ENCODE measurements around the gene LRIG1.

LRIG1 gene

DNA sequence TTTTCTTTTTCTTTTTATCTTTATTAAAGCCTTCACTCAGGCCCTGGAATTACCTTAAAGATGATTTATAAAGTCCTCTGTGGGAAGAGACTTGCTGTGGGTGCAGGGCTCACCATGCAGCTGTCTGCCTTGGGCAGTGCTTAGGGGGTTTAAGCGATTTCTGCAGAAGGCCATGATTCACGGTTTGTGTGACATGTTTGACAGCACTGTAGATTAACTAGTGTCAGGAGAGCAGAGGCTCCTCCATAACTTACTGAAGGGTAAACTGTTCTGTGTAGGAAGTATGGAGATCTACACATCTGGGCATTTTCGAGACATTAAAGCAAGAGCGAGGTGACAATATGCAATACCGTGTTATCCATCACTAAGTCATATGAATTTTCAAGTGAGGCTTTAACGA is 137.7 kb downstream of the LRIG1 start:
- DNase-seq: no peak

DNA sequence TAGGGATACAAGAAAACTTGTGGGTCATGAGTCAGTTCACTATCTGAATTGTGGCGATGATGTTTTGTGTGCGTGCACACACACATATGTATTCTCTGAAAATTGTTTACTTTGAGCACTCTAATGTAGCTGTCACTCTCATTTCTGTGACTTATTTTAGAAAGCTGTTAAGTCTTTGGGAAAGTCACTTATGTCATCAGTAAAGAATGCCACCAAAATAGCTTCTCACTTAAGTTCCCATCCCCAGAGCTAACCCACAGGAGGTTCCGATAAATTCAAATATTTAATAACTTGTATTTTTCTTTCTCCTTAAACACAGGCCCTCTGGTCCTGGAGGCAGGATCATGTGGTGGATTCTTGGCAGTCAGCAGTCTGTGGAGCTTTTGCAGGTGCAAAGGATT is 138.3 kb downstream of the LRIG1 start:
- no peak for DNase-seq

GRCh38 chr3:66361356-66361755 is 139.5 kb downstream of the LRIG1 start:
- DNase-seq: no peak

DNA sequence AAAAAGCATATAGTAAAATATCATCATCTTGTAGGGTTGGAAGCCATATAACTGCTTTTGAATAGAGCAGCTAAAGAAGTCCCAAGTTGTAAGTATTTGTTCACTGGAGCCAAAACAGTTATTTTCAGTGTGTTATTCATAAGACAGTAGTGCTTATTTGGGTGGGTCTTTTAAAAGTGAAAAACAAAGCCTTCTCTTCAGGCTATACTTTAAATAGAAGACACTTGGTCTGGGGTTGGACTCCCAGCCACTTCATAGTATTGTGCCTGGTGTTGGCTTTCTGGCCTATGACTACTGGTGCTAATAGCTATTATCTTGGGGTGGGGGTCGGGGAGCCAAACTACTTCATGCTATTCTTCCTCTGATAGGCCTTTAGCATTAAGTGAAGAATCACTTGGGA is 144.8 kb downstream of the LRIG1 start:
- no peak for DNase-seq

DNA sequence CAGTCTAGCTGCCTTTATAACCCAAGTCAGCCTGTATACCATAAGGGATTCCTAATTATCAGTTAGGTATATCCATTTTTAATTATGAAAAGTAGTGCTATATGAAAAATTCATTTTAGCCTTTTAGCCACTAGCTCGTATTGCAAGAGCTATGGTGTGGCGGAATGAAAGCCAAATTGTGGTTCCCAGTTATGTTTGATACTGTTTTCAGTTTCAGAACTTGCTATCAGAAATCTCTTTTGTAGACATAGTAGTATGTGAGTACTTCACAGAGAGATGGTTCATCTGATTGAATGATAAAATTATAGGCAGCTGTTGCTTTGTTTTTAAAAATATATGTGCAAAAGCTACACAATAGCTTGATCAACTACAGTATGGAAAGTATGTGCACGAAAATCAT is 145.4 kb downstream of the LRIG1 start:
- DNase-seq: no peak

- no peak for DNase-seq
Measured at GRCh38 chr3:66354001-66354400, 146.8 kb downstream of the LRIG1 start.

DNA sequence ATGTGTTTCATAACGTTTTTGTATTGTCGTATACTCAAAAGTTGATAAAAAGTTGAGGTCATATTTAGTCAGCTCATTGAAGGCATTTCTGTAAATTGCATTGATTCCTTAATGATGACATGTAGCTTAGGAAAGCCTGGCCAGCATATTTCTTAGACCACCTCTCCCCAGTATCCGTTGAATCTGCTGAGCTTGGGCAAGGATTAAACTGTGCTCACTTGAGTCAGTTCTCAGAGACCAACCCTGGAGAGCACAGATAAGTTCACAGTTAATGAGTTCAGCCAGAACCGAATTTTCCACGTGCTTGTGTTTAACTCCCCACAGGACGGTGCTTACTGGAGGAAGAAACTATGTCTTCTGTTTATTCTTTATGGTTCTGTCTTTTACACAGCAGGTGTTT is 147.3 kb downstream of the LRIG1 start:
- no peak for DNase-seq

DNA sequence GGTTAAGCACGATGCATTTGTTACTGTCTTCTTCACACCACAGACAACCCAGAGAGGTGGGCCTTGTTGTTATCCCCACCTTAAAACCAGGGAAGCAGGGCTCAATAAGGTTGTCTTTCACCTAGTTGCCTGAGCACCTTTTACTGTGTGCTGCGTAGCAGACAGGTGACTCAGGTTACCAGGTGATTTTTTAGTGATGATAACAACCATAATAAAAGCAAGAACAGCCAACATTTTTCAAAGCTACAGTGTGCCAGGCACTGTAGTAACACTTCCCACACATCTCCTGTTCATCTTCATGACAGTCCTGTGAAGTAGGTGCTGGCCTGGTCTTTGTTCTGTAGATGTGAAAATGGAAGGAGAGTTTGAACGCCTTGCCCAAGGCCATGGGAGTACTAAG is 147.8 kb downstream of the LRIG1 start:
- DNase-seq: no peak

DNA sequence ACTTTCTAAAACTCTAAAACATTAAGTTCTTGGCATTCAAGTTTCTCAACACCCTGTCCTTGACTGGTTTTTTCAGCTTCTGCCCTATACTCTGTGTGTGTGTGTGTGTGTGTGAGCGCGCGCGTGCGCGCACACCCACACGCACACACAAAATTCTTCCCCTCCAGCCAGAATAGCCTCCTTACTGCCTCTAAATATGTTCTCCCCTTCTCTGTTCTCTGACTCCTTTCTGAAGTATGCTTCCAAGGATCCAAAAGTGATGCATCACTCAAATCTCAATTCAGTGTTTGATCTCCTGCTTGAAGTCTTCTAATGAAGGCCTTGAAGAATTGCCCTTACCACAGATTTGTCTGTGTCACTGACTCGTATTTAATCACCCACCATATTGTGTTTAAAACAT is 150.2 kb downstream of the LRIG1 start:
- DNase-seq: no peak

- DNase-seq: peak in 16 of 58 donors; percentile 2 to 87 (median 23)
Measured at GRCh38 chr3:66348704-66349103, 152.1 kb downstream of the LRIG1 start.

DNA sequence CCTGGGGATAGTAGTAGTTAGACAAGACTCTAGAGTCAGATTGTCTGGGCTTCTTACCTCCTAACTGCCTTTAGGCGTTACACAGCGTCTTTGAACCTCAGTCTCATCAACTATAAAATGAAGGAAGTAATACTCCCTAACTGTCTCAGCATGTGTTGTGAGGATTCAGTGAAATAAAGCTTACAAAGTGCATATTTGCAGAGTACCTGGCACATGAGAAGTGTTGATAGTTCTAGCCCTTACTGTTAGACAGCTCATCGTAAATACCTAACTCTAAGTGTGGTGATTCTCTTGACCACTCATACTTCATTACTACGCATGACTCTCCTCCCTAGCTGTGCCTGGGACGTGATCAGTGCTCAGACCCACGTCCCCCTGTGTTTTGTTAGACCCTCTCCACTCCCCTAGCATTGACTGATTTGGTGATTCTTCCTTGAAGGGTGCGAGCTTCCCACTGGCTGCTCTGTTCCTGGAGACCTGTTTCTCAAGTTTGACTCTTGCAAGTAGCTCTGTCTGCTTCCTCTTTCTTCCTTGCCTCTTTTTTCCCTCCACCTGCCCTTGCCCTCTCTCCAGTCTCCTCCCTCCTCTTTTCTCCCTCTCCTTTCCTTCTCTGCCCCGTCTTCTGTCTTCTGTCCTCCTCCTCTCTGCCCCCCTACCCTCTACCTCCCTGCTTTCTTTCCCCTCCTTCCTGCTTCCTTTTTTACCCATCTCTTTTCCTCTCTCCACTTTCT is 155.8 kb downstream of the LRIG1 start:
- no peak for DNase-seq

GRCh38 chr3:66344391-66344811 is 156.4 kb downstream of the LRIG1 start:
- no peak for DNase-seq

GRCh38 chr3:66342717-66343356 is 158.0 kb downstream of the LRIG1 start:
- no peak for DNase-seq

DNA sequence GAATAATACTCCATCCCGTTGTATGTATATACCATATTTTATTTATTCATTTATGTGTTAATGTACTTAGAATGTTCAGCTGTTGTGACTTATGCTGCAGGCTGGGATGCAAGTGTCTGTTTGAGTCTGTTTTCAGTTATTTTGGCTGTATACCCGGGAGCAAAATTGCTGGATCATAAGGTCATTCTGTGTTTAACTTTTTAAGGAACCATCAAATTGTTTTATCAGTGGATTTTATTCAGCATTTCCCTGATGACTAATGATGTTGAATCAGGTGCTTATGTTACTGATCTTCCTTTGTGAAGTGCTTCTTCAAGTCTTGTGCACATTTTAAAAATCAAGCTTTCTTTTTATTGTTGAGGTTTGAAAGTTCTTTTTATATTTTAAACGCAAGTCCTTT is 161.9 kb downstream of the LRIG1 start:
- no peak for DNase-seq

GRCh38 chr3:66336333-66336766 is 164.5 kb downstream of the LRIG1 start:
- no peak for DNase-seq

DNA sequence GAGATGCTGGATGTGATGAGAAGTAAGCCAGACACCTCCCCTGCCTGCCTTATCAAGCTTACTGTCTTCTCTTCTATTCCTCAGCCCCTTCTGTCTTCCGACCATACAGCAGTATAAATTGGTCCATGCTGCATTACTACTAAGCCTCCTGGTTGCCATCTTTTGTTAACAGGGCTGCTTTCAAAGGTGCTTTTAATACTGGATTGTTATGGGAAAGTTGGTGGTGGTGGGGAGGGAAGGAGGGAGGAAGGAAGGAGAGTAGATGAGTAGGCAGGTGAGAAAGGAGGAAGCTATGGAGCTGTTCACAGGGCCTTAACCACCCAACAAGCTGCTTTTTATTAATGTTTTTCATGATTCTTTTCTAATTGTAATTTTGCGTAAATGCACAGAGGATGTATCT is 165.2 kb downstream of the LRIG1 start:
- no peak for DNase-seq
